HEK293T (cell line): Measurements from ENCODE around the gene KCNMA1.

Source experiments
- ARNT ChIP-seq: fragments of 450-650 bp; IDR thresholded peaks from 2 replicates; pipeline ENCODE4 v1.6.1; 2017; ENCODE audit warnings: mild to moderate bottlenecking
- BHLHE40 ChIP-seq: fragments of 450-650 bp; IDR thresholded peaks from 2 replicates; pipeline ENCODE4 v1.6.1; 2016; ENCODE audit warnings: mild to moderate bottlenecking, moderate library complexity, borderline replicate concordance
- CTBP1 ChIP-seq: fragments of 450-650 bp; IDR thresholded peaks from 2 replicates; pipeline ENCODE4 v1.6.1; 2016; ENCODE audit warnings: borderline replicate concordance
- ELF4 ChIP-seq: fragments of 450-650 bp; IDR thresholded peaks from 2 replicates; pipeline ENCODE4 v1.6.1; 2017; ENCODE audit warnings: antibody characterized with exemption
- FOXA1 ChIP-seq: fragments of 450-650 bp; IDR thresholded peaks from 2 replicates; pipeline ENCODE4 v1.6.1; 2016; ENCODE audit warnings: mild to moderate bottlenecking
- FOXM1 ChIP-seq: fragments of 450-650 bp; IDR thresholded peaks from 2 replicates; pipeline ENCODE4 v1.6.1; 2017; ENCODE audit warnings: mild to moderate bottlenecking, borderline replicate concordance
- HDGF ChIP-seq: fragments of 450-650 bp; IDR thresholded peaks from 2 replicates; pipeline ENCODE4 v1.6.1; 2017; ENCODE audit warnings: antibody characterized with exemption, borderline replicate concordance
- L3MBTL2 ChIP-seq: fragments of 450-650 bp; conservative IDR thresholded peaks from 2 replicates; pipeline ENCODE4 v1.6.1; 2016; ENCODE audit warnings: mild to moderate bottlenecking
- SP1 ChIP-seq: fragments of 450-650 bp; IDR thresholded peaks from 2 replicates; pipeline ENCODE4 v1.6.1; 2017
- SUZ12 ChIP-seq: fragments of 450-650 bp; IDR thresholded peaks from 2 replicates; pipeline ENCODE4 v1.6.1; 2016; ENCODE audit warnings: mild to moderate bottlenecking
- TARDBP ChIP-seq: fragments of 450-650 bp; IDR thresholded peaks from 2 replicates; pipeline ENCODE4 v1.6.1; 2016
- ZNF384 ChIP-seq: fragments of 450-650 bp; IDR thresholded peaks from 2 replicates; pipeline ENCODE4 v1.6.1; 2016
- TF ChIP-seq, protein P1 (sequence below): fragments of 450-650 bp; IDR thresholded peaks from 2 replicates; pipeline ENCODE4 v1.6.1; 2016

- no peak for TF ChIP-seq FOXM1
- no peak for TF ChIP-seq ELF4
- TF ChIP-seq ZNF384: no peak
- TF ChIP-seq SP1: no peak
- no peak for TF ChIP-seq FOXA1
- no peak for TF ChIP-seq HDGF
- no peak for TF ChIP-seq CTBP1
- TF ChIP-seq L3MBTL2: no peak
- TF ChIP-seq SUZ12: no peak
- TF ChIP-seq ARNT: no peak
- TF ChIP-seq BHLHE40: no peak
- no peak for TF ChIP-seq TARDBP
- TF ChIP-seq, protein P1, sequence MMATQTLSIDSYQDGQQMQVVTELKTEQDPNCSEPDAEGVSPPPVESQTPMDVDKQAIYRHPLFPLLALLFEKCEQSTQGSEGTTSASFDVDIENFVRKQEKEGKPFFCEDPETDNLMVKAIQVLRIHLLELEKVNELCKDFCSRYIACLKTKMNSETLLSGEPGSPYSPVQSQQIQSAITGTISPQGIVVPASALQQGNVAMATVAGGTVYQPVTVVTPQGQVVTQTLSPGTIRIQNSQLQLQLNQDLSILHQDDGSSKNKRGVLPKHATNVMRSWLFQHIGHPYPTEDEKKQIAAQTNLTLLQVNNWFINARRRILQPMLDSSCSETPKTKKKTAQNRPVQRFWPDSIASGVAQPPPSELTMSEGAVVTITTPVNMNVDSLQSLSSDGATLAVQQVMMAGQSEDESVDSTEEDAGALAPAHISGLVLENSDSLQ: peak; percentile 27; the same call in 1 of the 2 replicates
Measured at GRCh38 chr10:77163670-77164348, 473.8 kb downstream of the KCNMA1 start.
